Lower leg skin (tissue), 3 donors: ENCODE data around the gene UNC5CL.

Source experiments
- CTCF ChIP-seq, 3 donors: fragments of 450-650 bp; IDR thresholded peaks; one replicate each; pipeline ENCODE4 v1.5.1; 2016; ENCODE audit warnings: antibody characterized with exemption in 3 of 3, mild to moderate bottlenecking in 3 of 3, moderate library complexity in 2 of 3
- POLR2A ChIP-seq, 2 donors: fragments of 450-650 bp; IDR thresholded peaks; one replicate each; pipeline ENCODE4 v1.6.1; 2016 to 2017; ENCODE audit warnings: antibody characterized with exemption in 2 of 2, mild to moderate bottlenecking in 1 of 2, moderate library complexity in 1 of 2

GRCh38 chr6:41008011-41008410 lies 31.0 kb downstream of the UNC5CL start:
- TF ChIP-seq CTCF (IDR thresholded peaks at IDR 0.05) (no peak), POLR2A (IDR thresholded peaks at IDR 0.05) (no peak)
